NB4 (cell line): ENCODE results near the gene CPA1.

Experiments
- CTCF ChIP-seq: IDR thresholded peaks from one replicate; pipeline ENCODE4 v1.5.1; 2012; ENCODE audit warnings: low read depth, low read length
- MAX ChIP-seq: IDR thresholded peaks from 2 replicates; pipeline ENCODE4 v1.6.1; 2011; ENCODE audit warnings: low read depth, low read length
- MYC ChIP-seq: IDR thresholded peaks from 2 replicates; pipeline ENCODE4 v1.6.1; 2011; ENCODE audit warnings: low read depth, low read length
- POLR2A ChIP-seq: IDR thresholded peaks from 2 replicates; pipeline ENCODE4 v1.6.1; 2011; ENCODE audit warnings: mild to moderate bottlenecking; ENCODE audit not compliant: insufficient read length; ENCODE audit errors: extremely low read depth

- TF ChIP-seq CTCF = no peak
- no peak for TF ChIP-seq POLR2A
- TF ChIP-seq MAX = no peak
- TF ChIP-seq MYC = no peak
These were observed 48.7 kb downstream of the CPA1 start for GRCh38 chr7:130429019-130429418.
